Astrocyte (in vitro differentiated cells and primary cell): Measurements from ENCODE around the gene SCYGR7.
"Not testable (repeated sequence)": the region's sequence is repeated elsewhere in the genome, so short reads cannot be mapped to it uniquely, and the experiment has no call there.

ENCODE experiments used
- EZH2 ChIP-seq: IDR thresholded peaks from 2 replicates; pipeline ENCODE4 v1.6.1; 2012; ENCODE audit warnings: mild to moderate bottlenecking, low read length, inconsistent platforms; ENCODE audit not compliant: insufficient read depth
- TF ChIP-seq, protein P1 (sequence below): IDR thresholded peaks from 2 replicates; pipeline ENCODE4 v1.5.1; 2011; ENCODE audit warnings: low read depth, mild to moderate bottlenecking, inconsistent platforms, low read length, moderate library complexity; ENCODE audit not compliant: insufficient read depth

- TF ChIP-seq, protein P1, sequence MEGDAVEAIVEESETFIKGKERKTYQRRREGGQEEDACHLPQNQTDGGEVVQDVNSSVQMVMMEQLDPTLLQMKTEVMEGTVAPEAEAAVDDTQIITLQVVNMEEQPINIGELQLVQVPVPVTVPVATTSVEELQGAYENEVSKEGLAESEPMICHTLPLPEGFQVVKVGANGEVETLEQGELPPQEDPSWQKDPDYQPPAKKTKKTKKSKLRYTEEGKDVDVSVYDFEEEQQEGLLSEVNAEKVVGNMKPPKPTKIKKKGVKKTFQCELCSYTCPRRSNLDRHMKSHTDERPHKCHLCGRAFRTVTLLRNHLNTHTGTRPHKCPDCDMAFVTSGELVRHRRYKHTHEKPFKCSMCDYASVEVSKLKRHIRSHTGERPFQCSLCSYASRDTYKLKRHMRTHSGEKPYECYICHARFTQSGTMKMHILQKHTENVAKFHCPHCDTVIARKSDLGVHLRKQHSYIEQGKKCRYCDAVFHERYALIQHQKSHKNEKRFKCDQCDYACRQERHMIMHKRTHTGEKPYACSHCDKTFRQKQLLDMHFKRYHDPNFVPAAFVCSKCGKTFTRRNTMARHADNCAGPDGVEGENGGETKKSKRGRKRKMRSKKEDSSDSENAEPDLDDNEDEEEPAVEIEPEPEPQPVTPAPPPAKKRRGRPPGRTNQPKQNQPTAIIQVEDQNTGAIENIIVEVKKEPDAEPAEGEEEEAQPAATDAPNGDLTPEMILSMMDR, result not testable (repeated sequence)
- TF ChIP-seq EZH2, result not testable (repeated sequence)
These were observed 28.1 kb downstream of the SCYGR7 start for GRCh38 chr2:227756261-227756660.
